Loucy (cell line): ENCODE results near the gene PRND.

Experiments used
- EZH2phosphoT487 ChIP-seq: fragments of 200-600 bp; IDR thresholded peaks from 2 replicates; pipeline ENCODE4 v1.6.1; 2018; ENCODE audit warnings: antibody characterized with exemption, mild to moderate bottlenecking, moderate library complexity, borderline replicate concordance
- TF ChIP-seq, protein P1 (sequence below): fragments of 200-600 bp; sonication (generic); conservative IDR thresholded peaks from 2 replicates; pipeline ENCODE4 v1.5.1; 2014; ENCODE audit warnings: mild to moderate bottlenecking, antibody characterized with exemption, low read length

DNA sequence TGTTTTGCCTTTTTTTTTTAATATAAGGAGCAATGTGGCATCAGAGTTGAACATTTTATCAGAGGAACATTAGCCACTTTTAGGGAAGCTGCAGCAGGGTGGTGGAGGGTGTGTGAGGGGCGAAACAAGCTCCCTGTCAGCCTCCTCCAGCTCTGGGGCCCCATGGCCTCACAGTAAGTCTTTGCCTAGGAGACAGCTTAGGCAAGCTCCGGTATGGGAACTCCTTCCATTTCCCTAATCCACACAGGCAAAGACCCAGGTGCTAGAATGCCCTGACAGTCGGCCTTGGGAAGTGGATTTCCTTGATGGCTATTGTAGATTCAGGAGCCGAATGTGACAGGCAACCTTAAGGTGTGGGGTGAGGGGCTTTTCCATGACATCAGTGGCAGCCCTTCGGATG, 862 bp downstream of the PRND start:
- TF ChIP-seq, protein P1, sequence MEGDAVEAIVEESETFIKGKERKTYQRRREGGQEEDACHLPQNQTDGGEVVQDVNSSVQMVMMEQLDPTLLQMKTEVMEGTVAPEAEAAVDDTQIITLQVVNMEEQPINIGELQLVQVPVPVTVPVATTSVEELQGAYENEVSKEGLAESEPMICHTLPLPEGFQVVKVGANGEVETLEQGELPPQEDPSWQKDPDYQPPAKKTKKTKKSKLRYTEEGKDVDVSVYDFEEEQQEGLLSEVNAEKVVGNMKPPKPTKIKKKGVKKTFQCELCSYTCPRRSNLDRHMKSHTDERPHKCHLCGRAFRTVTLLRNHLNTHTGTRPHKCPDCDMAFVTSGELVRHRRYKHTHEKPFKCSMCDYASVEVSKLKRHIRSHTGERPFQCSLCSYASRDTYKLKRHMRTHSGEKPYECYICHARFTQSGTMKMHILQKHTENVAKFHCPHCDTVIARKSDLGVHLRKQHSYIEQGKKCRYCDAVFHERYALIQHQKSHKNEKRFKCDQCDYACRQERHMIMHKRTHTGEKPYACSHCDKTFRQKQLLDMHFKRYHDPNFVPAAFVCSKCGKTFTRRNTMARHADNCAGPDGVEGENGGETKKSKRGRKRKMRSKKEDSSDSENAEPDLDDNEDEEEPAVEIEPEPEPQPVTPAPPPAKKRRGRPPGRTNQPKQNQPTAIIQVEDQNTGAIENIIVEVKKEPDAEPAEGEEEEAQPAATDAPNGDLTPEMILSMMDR: no peak
- no peak for TF ChIP-seq EZH2phosphoT487
